Stimulated activated CD8-positive, alpha-beta memory T cell treated with anti-CD3 and anti-CD28 coated beads, Interleukin-2, amount 100 ng/mL, for 1 hour (primary cell): ENCODE data around the gene ACBD7.

Source experiments
- DNase-seq, 2 donors: peaks; one replicate each; pipeline ENCODE4 v3.0.0-alpha.2; 2020; ENCODE audit warnings: low read depth in 2 of 2

The ACBD7 gene

GRCh38 chr10:15088428-15089261 lies at the start of gene ACBD7:
TSS of gene ACBD7 (minus strand) at chr10:15088776. CDS start at chr10:15088728, 48 bp downstream.
- peak; percentile 53 to 59 for DNase-seq

GRCh38 chr10:15137636-15138035 lies 49.1 kb upstream of the ACBD7 start:
- no peak for DNase-seq

GRCh38 chr10:15137036-15137359 lies 48.4 kb upstream of the ACBD7 start:
- DNase-seq, result no peak

- DNase-seq, result no peak
Observed at GRCh38 chr10:15136129-15137035, 47.8 kb upstream of the ACBD7 start.

- DNase-seq, result no peak
Observed at GRCh38 chr10:15131330-15131729, 42.8 kb upstream of the ACBD7 start.

- DNase-seq, result no peak
Observed at GRCh38 chr10:15124908-15125307, 36.3 kb upstream of the ACBD7 start.

GRCh38 chr10:15124190-15124589 lies 35.6 kb upstream of the ACBD7 start:
- DNase-seq, result no peak

GRCh38 chr10:15123749-15124184 lies 35.2 kb upstream of the ACBD7 start:
- DNase-seq, result no peak

- DNase-seq, result no peak
Observed at GRCh38 chr10:15122477-15123030, 34.0 kb upstream of the ACBD7 start.

GRCh38 chr10:15121707-15122106 lies 33.1 kb upstream of the ACBD7 start:
- DNase-seq, result no peak

GRCh38 chr10:15120523-15120922 lies 31.9 kb upstream of the ACBD7 start:
- no peak for DNase-seq

GRCh38 chr10:15118615-15119014 lies 30.0 kb upstream of the ACBD7 start:
- DNase-seq, result no peak

- no peak for DNase-seq
Observed at GRCh38 chr10:15116225-15116624, 27.6 kb upstream of the ACBD7 start.

- DNase-seq, result no peak
Observed at GRCh38 chr10:15113766-15114165, 25.2 kb upstream of the ACBD7 start.

GRCh38 chr10:15112657-15113056 lies 24.1 kb upstream of the ACBD7 start:
- DNase-seq, result no peak

GRCh38 chr10:15106352-15107013 lies 17.9 kb upstream of the ACBD7 start:
- DNase-seq, result peak; percentile 34 to 47

GRCh38 chr10:15103513-15103912 lies 14.9 kb upstream of the ACBD7 start:
- DNase-seq, result no peak

GRCh38 chr10:15099886-15100285 lies 11.3 kb upstream of the ACBD7 start:
- no peak for DNase-seq

- DNase-seq, result peak; percentile 88 to 93
Observed at GRCh38 chr10:15097011-15097812, 8.6 kb upstream of the ACBD7 start, which contains the start of gene RPP38. TSS of gene RPP38 (plus strand) at chr10:15097355. CDS start at chr10:15103315, 5,960 bp downstream.

- no peak for DNase-seq
Observed at GRCh38 chr10:15096661-15097010, 8.1 kb upstream of the ACBD7 start.

- DNase-seq, result no peak
Observed at GRCh38 chr10:15092855-15093408, 4.4 kb upstream of the ACBD7 start.
